Subcutaneous abdominal adipose tissue (tissue), 5 donors: ENCODE measurements around the gene KCNQ1.

Experiments
- H3K27ac ChIP-seq: one replicate; pipeline ENCODE4 v1.7.0; 2013; ENCODE audit warnings: low read depth, mild to moderate bottlenecking, inconsistent platforms, low read length, moderate library complexity
- H3K27me3 ChIP-seq, 5 donors: one replicate each; pipeline ENCODE4 v1.7.0; 2013; ENCODE audit warnings: low read length in 5 of 5, inconsistent platforms in 1 of 5; ENCODE audit not compliant: control insufficient read depth in 5 of 5, insufficient read depth in 4 of 5
- H3K36me3 ChIP-seq, 5 donors: one replicate each; pipeline ENCODE4 v1.7.0; 2013; ENCODE audit warnings: low read length in 5 of 5; ENCODE audit not compliant: control insufficient read depth in 5 of 5, insufficient read depth in 5 of 5
- H3K4me1 ChIP-seq, 5 donors: one replicate each; pipeline ENCODE4 v1.7.0; 2013; ENCODE audit warnings: low read length in 5 of 5, mild to moderate bottlenecking in 3 of 5, moderate library complexity in 1 of 5; ENCODE audit not compliant: control insufficient read depth in 5 of 5, insufficient read depth in 5 of 5
- H3K4me3 ChIP-seq, 5 donors: one replicate each; pipeline ENCODE4 v1.7.0; 2013; ENCODE audit warnings: low read length in 5 of 5, low read depth in 1 of 5
- H3K9ac ChIP-seq, 5 donors: one replicate each; pipeline ENCODE4 v1.7.0; 2013; ENCODE audit warnings: low read length in 5 of 5, mild to moderate bottlenecking in 4 of 5, moderate library complexity in 3 of 5
- H3K9me3 ChIP-seq, 5 donors: one replicate each; pipeline ENCODE4 v1.7.0; 2013; ENCODE audit warnings: low read length in 5 of 5; ENCODE audit not compliant: control insufficient read depth in 5 of 5
- donor health status: healthy.
- donor health status: healthy.
- donor health status: healthy.
- donor health status: healthy.
- donor health status: healthy.

The KCNQ1 gene

GRCh38 chr11:2507945-2508749 lies 63.3 kb downstream of the KCNQ1 start:
- no peak overlapping the region for H3K27ac ChIP-seq
- no peaks in the 10 kb centered on the region for H3K36me3 ChIP-seq
- H3K9me3 ChIP-seq, result no peaks in the 10 kb centered on the region
- no peak overlapping the region for H3K4me3 ChIP-seq
- peaks cover 0 to 8% (median 0%) of the 10 kb centered on the region in 5 donors for H3K27me3 ChIP-seq
- peaks cover 2 to 42% (median 36%) of the 10 kb centered on the region in 5 donors for H3K4me1 ChIP-seq
- H3K9ac ChIP-seq, result no peak overlapping the region

- Histone ChIP-seq H3K27me3 (peaks cover 0 to 8% (median 0%) of the 10 kb centered on the region in 5 donors), H3K36me3 (no peaks in the 10 kb centered on the region), H3K4me1 (peaks cover 2 to 45% (median 36%) of the 10 kb centered on the region in 5 donors), H3K9ac (no peak overlapping the region), H3K27ac (no peak overlapping the region), H3K4me3 (no peak overlapping the region), H3K9me3 (no peaks in the 10 kb centered on the region)
Measured at GRCh38 chr11:2508793-2509192, 64.0 kb downstream of the KCNQ1 start.

- peak overlapping the region in 2 of 5 donors; percentile 2 to 22 for H3K4me3 ChIP-seq
- H3K9me3 ChIP-seq, result no peaks in the 10 kb centered on the region
- H3K4me1 ChIP-seq, result peaks cover 2 to 45% (median 36%) of the 10 kb centered on the region in 5 donors
- peaks cover 0 to 8% (median 0%) of the 10 kb centered on the region in 5 donors for H3K27me3 ChIP-seq
- no peak overlapping the region for H3K9ac ChIP-seq
- no peaks in the 10 kb centered on the region for H3K36me3 ChIP-seq
- no peak overlapping the region for H3K27ac ChIP-seq
Measured at GRCh38 chr11:2509481-2510001, 64.7 kb downstream of the KCNQ1 start.

GRCh38 chr11:2510626-2511402 lies 66.0 kb downstream of the KCNQ1 start:
- H3K27me3 ChIP-seq, result peaks cover 0 to 8% (median 0%) of the 10 kb centered on the region in 5 donors
- no peaks in the 10 kb centered on the region for H3K36me3 ChIP-seq
- no peaks in the 10 kb centered on the region for H3K9me3 ChIP-seq
- H3K4me1 ChIP-seq, result peaks cover 2 to 45% (median 36%) of the 10 kb centered on the region in 5 donors
- H3K4me3 ChIP-seq, result peak overlapping the region in 1 of 5 donors; percentile 3
- no peak overlapping the region for H3K27ac ChIP-seq
- H3K9ac ChIP-seq, result peak overlapping the region in 2 of 5 donors; percentile 23 to 38

- H3K27ac ChIP-seq, result no peak overlapping the region
- H3K27me3 ChIP-seq, result peaks cover 0 to 8% (median under 1%) of the 10 kb centered on the region in 5 donors
- H3K36me3 ChIP-seq, result no peaks in the 10 kb centered on the region
- H3K9me3 ChIP-seq, result no peaks in the 10 kb centered on the region
- peaks cover 2 to 45% (median 36%) of the 10 kb centered on the region in 5 donors for H3K4me1 ChIP-seq
- H3K9ac ChIP-seq, result peak overlapping the region in 1 of 5 donors; percentile 38
- peak overlapping the region in 1 of 5 donors; percentile 3 for H3K4me3 ChIP-seq
Measured at GRCh38 chr11:2511421-2512369, 66.9 kb downstream of the KCNQ1 start.

GRCh38 chr11:2512431-2513407 lies 67.9 kb downstream of the KCNQ1 start:
- Histone ChIP-seq H3K27me3 (peaks cover 0 to 8% (median 4%) of the 10 kb centered on the region in 5 donors), H3K27ac (no peak overlapping the region), H3K9me3 (no peaks in the 10 kb centered on the region), H3K9ac (no peak overlapping the region), H3K36me3 (no peaks in the 10 kb centered on the region), H3K4me3 (no peak overlapping the region), H3K4me1 (peaks cover 2 to 45% (median 36%) of the 10 kb centered on the region in 5 donors)

GRCh38 chr11:2513441-2513840 lies 68.6 kb downstream of the KCNQ1 start:
- no peak overlapping the region for H3K27ac ChIP-seq
- H3K4me3 ChIP-seq, result no peak overlapping the region
- no peaks in the 10 kb centered on the region for H3K36me3 ChIP-seq
- peaks cover 2 to 45% (median 36%) of the 10 kb centered on the region in 5 donors for H3K4me1 ChIP-seq
- no peaks in the 10 kb centered on the region for H3K9me3 ChIP-seq
- peaks cover 0 to 8% (median 0%) of the 10 kb centered on the region in 5 donors for H3K27me3 ChIP-seq
- no peak overlapping the region for H3K9ac ChIP-seq

- no peak overlapping the region for H3K9ac ChIP-seq
- H3K9me3 ChIP-seq, result no peaks in the 10 kb centered on the region
- H3K4me1 ChIP-seq, result peaks cover 0 to 28% (median 19%) of the 10 kb centered on the region in 5 donors
- no peaks in the 10 kb centered on the region for H3K36me3 ChIP-seq
- H3K27ac ChIP-seq, result no peak overlapping the region
- H3K4me3 ChIP-seq, result no peak overlapping the region
- H3K27me3 ChIP-seq, result peaks cover 0 to 4% (median 0%) of the 10 kb centered on the region in 5 donors
Measured at GRCh38 chr11:2515401-2516275, 70.8 kb downstream of the KCNQ1 start.
